ENCODE results near the gene DACT1.
"Not testable (repeated sequence)": the region's sequence is repeated elsewhere in the genome, so short reads cannot be mapped to it uniquely, and the experiment has no call there.

Gene DACT1, protein sequence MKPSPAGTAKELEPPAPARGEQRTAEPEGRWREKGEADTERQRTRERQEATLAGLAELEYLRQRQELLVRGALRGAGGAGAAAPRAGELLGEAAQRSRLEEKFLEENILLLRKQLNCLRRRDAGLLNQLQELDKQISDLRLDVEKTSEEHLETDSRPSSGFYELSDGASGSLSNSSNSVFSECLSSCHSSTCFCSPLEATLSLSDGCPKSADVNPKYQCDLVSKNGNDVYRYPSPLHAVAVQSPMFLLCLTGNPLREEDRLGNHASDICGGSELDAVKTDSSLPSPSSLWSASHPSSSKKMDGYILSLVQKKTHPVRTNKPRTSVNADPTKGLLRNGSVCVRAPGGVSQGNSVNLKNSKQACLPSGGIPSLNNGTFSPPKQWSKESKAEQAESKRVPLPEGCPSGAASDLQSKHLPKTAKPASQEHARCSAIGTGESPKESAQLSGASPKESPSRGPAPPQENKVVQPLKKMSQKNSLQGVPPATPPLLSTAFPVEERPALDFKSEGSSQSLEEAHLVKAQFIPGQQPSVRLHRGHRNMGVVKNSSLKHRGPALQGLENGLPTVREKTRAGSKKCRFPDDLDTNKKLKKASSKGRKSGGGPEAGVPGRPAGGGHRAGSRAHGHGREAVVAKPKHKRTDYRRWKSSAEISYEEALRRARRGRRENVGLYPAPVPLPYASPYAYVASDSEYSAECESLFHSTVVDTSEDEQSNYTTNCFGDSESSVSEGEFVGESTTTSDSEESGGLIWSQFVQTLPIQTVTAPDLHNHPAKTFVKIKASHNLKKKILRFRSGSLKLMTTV

DNA sequence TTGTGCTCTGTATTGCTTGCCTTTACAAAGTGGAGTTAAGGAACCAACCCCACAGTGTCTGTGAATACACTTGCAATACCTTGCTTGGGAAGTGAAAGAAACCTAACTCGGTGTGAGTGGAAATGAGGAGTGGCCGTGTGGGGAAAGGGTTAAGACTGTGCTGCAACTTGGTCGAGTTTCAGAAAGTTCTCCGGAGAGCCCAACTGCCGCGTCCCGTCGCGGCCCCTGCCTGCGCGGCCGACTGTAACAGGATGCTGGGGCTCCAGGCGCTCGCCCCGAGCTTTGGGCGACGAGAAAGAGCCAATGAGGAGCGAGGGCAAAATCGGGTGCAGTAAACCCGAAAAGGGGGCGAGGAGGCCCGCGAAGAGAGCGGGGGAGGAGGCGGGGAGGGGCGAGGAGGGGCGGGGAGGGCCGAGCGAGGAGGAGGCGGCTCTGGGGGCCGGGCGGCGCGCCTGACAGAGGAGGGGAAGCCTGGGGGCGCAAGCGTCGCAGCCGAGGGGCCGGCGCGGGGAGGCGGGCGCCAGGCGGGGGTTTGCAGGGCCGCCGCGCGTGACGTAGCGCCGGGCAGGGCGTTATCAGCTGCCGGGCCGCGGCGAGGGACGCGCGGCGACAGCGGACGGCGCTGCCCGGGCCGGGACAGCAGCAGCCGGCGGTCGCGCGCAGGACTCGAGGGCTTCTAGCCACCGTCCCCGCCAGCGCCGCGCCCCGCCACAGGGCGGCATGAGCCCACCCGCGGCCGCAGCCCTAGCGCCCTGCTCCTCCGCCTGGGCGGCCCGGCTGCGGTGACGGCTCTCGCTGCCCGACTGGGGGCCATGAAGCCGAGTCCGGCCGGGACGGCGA, at the start of gene DACT1:
TSS of gene DACT1 (plus strand) at position 572 of the 840 bp plus-strand sequence. CDS start at position 813, 241 bp downstream.
- DNase-seq: peak; percentile 12 to 86 (median 71)
- intact Hi-C loops (cut with DNase I): loop anchor here (5.0 kb wide), 1 partner anchor 135 kb away; no protein-coding TSS in a partner anchor

GRCh38 chr14:58588321-58588720, 49.4 kb upstream of the DACT1 start:
- intact Hi-C loops (cut with DNase I): not testable (repeated sequence)

GRCh38 chr14:58593977-58594376, 43.8 kb upstream of the DACT1 start:
- no peak for DNase-seq
- intact Hi-C loops (cut with DNase I): no loop called here

More at GRCh38 chr14:58588321-58588720, 49.4 kb upstream of the DACT1 start:
- DNase-seq: not testable (repeated sequence)

GRCh38 chr14:58597041-58597440, 40.7 kb upstream of the DACT1 start:
- no peak for DNase-seq
- intact Hi-C loops (cut with DNase I): no loop called here

- intact Hi-C loops (cut with DNase I): no loop called here
- peak in 19 of 42 donors; percentile 12 to 72 (median 38) for DNase-seq
Observed at GRCh38 chr14:58598028-58598803, 39.5 kb upstream of the DACT1 start.

DNA sequence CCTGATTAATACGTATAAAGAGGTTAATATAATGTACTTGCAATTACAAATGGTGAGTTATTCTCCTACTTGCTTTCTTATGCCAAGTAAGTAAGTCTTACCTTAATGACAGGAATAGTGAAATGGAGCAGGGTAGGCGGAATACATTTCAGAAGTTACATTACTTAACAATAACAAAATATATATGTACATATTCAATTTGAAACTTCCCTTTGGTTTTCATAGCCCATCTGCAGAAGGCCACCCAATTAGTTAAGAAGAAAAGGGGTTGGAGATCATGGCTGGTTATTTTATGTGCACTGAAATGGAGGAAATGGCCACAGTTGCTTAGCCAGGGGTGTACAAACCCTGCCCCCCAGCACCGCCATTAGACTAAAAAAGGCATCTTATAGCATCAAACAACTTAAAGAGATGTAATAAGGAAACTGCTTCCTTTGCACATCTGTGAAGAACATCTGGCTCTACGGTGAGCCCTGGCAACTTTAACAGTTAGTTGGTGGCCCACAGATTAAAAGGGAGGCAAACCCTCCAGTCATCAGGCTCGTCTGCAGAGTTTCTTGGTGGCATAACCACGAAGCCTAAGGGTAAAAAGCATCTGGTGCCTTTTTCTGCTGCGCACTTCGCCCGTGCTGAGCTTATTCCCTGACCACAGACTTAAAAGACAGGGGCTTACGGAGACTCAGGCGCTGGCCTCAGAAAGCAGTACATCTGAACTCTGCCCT, 38.8 kb upstream of the DACT1 start:
- no peak for DNase-seq
- intact Hi-C loops (cut with DNase I): no loop called here

DNA sequence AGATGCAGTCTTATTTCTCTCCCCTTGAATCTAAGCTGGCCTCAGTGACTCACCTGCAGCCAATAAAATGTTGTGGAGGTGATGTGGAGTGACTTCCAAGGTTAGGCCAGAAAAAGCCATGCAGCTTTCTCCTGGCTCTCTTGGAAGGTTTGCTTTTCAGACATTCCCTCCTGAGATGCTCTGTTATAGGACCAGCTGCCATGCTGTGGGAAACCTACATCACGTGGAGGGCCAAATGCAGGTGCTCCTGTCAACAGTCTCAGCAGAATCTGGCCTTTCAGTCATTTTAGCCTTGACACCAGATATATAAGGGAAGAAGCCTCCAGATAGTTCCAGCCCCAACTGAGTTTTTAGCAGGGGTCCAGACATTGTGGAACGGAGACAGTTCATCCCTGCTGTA, 38.1 kb upstream of the DACT1 start:
- intact Hi-C loops (cut with DNase I): no loop called here
- no peak for DNase-seq

- intact Hi-C loops (cut with DNase I): no loop called here
- no peak for DNase-seq
Observed at GRCh38 chr14:58605465-58605864, 32.3 kb upstream of the DACT1 start.

DNA sequence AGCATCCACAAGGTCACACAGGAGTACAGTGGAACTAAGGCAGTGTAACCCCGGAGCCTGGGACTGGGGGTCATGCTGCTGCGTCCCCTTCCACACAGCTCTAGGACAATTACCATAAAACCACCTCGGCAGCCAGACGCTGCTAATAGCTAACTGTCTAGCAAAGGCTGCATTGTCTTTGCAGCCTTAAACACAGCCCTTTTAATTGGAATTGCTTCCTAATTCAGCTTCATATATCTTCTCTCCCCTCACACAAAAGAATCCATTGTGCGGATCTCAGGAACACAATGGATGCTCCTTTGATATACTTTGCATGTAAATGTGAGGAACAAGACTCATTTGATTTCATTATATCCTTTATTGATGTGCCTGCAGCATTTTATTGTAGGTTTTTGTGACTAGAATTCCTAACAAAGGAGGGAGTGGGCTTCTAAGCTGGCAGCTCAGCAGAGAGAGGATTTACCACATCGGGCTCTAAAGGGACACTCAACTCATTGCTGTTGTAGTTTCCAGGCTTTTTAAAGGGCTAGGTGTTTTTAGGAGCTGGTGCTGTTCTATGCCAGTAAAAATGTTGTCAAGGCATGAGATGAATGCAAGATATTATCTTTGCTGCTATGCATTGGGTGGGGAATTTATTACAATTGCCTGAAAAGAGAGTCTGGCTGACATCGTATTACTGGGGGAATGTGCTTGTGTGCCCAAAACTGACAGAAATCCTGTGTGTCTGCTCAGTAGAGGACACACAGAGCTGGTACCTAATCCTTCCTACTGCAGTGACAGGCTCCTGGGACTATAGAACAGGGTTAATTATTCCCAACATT, 30.4 kb upstream of the DACT1 start:
- intact Hi-C loops (cut with DNase I): no loop called here
- no peak for DNase-seq

DNA sequence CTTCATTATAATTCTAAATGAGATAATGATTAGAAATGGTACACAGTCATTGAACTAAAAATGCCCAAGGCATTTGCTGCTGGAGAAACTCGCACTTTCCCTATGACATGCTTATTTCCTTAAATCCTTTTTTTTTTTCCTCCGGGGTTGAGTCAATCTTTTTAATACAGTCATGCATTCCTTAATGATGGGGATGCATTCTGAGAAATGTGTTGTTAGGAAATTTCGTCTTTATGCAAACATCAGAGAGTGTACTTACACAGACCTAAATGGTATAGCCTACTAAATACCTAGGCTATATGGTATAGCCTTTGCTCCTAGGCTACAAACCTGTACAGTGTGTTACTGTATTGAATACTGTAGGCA, 29.8 kb upstream of the DACT1 start:
- intact Hi-C loops (cut with DNase I): no loop called here

DNA sequence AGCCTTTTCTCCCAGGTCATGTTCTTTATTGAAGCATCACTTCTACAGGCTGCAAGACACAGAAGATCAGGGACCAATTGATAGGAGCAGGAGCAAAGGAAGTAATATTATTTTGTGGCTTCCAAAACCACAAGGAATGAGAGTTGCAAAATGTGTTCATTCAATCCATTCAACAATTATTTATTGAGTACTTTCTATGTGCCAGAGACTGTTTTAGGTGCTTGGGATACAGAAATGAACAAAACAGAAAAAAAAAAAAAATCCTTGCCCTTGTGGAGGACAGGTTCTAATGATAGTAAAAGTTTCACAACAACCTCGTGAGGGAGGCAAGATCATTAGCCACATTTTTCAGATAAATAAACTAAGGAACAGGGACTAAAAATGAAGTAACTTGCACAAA, 20.1 kb upstream of the DACT1 start:
- intact Hi-C loops (cut with DNase I): no loop called here
- no peak for DNase-seq

More for the DNA sequence above, 29.8 kb upstream of the DACT1 start:
- no peak for DNase-seq

GRCh38 chr14:58620011-58620410, 17.8 kb upstream of the DACT1 start:
- DNase-seq: no peak
- intact Hi-C loops (cut with DNase I): no loop called here

DNA sequence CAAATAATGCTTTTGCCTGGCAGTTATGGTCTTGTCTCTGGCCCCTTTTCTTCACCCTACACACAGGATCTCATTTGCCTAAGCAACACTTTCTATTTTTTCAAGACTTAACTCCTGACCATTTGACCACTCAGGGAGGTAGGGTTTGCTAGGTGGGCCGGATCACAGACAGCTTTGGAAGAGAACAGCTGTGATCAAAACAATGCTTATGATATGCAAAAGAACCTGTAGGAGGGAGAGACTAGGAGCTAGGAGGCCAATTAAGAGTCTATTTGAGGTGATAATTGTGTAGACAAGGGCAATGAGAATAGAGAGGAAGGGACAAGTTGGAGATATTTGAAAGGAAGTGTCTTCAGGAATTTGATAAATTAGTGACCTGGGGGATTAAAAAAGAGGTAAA, 12.3 kb upstream of the DACT1 start:
- DNase-seq: no peak

GRCh38 chr14:58626431-58626831, 11.3 kb upstream of the DACT1 start:
- no peak for DNase-seq
- intact Hi-C loops (cut with DNase I): no loop called here

More for the DNA sequence above, 12.3 kb upstream of the DACT1 start:
- intact Hi-C loops (cut with DNase I): no loop called here

DNA sequence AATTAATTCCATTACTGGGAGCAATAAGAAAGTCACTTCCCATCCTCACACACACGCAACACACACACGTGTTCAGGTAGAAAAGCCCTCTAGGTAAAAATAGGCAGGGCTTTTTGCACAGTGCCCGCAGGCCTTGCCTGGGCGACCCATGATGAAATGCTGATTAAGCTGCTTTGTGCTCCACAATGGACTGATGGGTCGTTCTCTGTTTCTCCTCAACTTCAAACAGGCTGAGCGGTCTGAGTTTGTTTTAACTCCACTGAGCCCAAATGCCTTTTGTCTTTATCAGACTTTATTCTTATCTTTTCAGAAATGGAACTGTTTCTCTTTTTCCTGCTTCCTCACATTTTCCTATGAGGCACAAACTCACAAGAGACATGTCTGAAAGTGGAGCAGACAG, 9.4 kb upstream of the DACT1 start:
- intact Hi-C loops (cut with DNase I): no loop called here
- DNase-seq: no peak

- no peak for DNase-seq
- intact Hi-C loops (cut with DNase I): no loop called here
Observed at GRCh38 chr14:58629281-58629680, 8.5 kb upstream of the DACT1 start.

DNA sequence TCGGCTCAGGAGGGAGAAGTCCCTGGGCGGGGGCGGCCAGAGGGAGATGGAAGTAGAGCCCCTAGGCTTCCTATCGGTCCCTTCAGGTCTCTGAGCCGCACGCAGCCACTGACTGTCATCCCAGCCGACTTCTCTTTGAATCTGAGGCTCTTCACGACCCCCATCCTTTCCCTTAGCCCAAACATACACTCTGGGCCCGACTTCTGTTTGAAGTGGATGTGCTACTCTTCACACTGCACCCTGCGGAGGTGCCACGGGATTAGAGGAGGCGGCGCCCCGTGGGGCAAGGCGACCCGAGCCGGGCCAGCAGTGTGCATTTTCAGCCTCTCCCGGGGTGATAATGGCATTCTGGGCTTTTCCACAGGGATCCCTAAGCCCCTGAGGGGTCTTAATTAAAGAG, 6.0 kb upstream of the DACT1 start:
- intact Hi-C loops (cut with DNase I): no loop called here
- DNase-seq: no peak

Measured in head of caudate nucleus (tissue), 42 donors.